ENCODE data around the gene CDC42EP5. TPM values are rescaled to one million over a fixed set of nuclear protein-coding genes. Genes with fewer than 3 reads are reported as not detected.

CDC42EP5 gene
- total RNA-seq, 1 donor from 2014 or later: not detected

- POLR2A ChIA-PET: no interaction called here
- Mint-ChIP-seq H3K36me3 (ENCODE audit: low read depth) (no peaks in the 10 kb centered on the region), H3K27me3 (peaks cover 27% of the 10 kb centered on the region), H3K9me3 (no peaks in the 10 kb centered on the region), H3K4me1 (peaks cover 20% of the 10 kb centered on the region), H3K27ac (no peak overlapping the region), H3K4me3 (no peak overlapping the region)
- TF ChIP-seq CTCF (IDR thresholded peaks at IDR 0.05): no peak
- intact Hi-C loops (cut with micrococcal nuclease): no loop called here
- CTCF ChIA-PET: interaction anchor here (1.7 to 3.9 kb wide), 3 partner anchors 171 to 194 kb away, joined by 12 to 48 read pairs (median 15); no protein-coding TSS in a partner anchor
- no peak for DNase-seq
- no peak for ATAC-seq (ENCODE audit: low read depth)
Observed at GRCh38 chr19:54482889-54483288, 9.8 kb upstream of the CDC42EP5 start.

- H3K9me3 Mint-ChIP-seq: no peaks in the 10 kb centered on the region
- no peak overlapping the region for H3K4me3 Mint-ChIP-seq
- H3K36me3 Mint-ChIP-seq (ENCODE audit: low read depth): no peaks in the 10 kb centered on the region
- intact Hi-C loops (cut with micrococcal nuclease): loop anchor here (1.0 kb wide), 1 partner anchor 195 kb away; no protein-coding TSS in a partner anchor
- H3K27me3 Mint-ChIP-seq: peaks cover 33% of the 10 kb centered on the region
- ChIA-PET CTCF (interaction anchor here (0.6 to 3.9 kb wide), 13 partner anchors 8 to 201 kb away, joined by 3 to 48 read pairs (median 5); partner anchors contain the start of gene CDC42EP5), POLR2A (interaction anchor here (0.7 kb wide), 4 partner anchors 47 to 562 kb away, joined by 3 to 8 read pairs (median 5); no protein-coding TSS in a partner anchor)
- peaks cover 20% of the 10 kb centered on the region for H3K4me1 Mint-ChIP-seq
- no peak for TF ChIP-seq CTCF (IDR thresholded peaks at IDR 0.05)
- DNase-seq (no peak), ATAC-seq (ENCODE audit: low read depth) (peak; percentile 62)
- no peak overlapping the region for H3K27ac Mint-ChIP-seq
Observed at GRCh38 chr19:54481326-54481930, 8.3 kb upstream of the CDC42EP5 start.

GRCh38 chr19:54480051-54480450, 7.0 kb upstream of the CDC42EP5 start:
- H3K4me3 Mint-ChIP-seq: no peak overlapping the region
- POLR2A ChIA-PET: no interaction called here
- peaks cover 17% of the 10 kb centered on the region for H3K4me1 Mint-ChIP-seq
- no peak for TF ChIP-seq CTCF (IDR thresholded peaks at IDR 0.05)
- ATAC-seq (ENCODE audit: low read depth) (no peak), DNase-seq (no peak)
- H3K36me3 Mint-ChIP-seq (ENCODE audit: low read depth): no peaks in the 10 kb centered on the region
- CTCF ChIA-PET: interaction anchor here (2.8 to 3.9 kb wide), 2 partner anchors 194 to 197 kb away, joined by 15 to 48 read pairs; no protein-coding TSS in a partner anchor
- no peaks in the 10 kb centered on the region for H3K9me3 Mint-ChIP-seq
- no peak overlapping the region for H3K27ac Mint-ChIP-seq
- H3K27me3 Mint-ChIP-seq: peaks cover 28% of the 10 kb centered on the region
- intact Hi-C loops (cut with micrococcal nuclease): no loop called here

- DNase-seq (no peak), ATAC-seq (ENCODE audit: low read depth) (peak; percentile 47)
- TF ChIP-seq CTCF (IDR thresholded peaks at IDR 0.05): no peak
- CTCF ChIA-PET: interaction anchor here (0.9 to 2.8 kb wide), 4 partner anchors 137 to 198 kb away, joined by 3 to 24 read pairs (median 4); no protein-coding TSS in a partner anchor
- H3K4me3 Mint-ChIP-seq: no peak overlapping the region
- H3K27me3 Mint-ChIP-seq: peaks cover 21% of the 10 kb centered on the region
- peaks cover 17% of the 10 kb centered on the region for H3K4me1 Mint-ChIP-seq
- no peak overlapping the region for H3K27ac Mint-ChIP-seq
- POLR2A ChIA-PET: no interaction called here
- H3K36me3 Mint-ChIP-seq (ENCODE audit: low read depth): no peaks in the 10 kb centered on the region
- H3K9me3 Mint-ChIP-seq: no peaks in the 10 kb centered on the region
- intact Hi-C loops (cut with micrococcal nuclease): loop anchor here (1.0 kb wide), 2 partner anchors 47 to 441 kb away; no protein-coding TSS in a partner anchor
Observed at GRCh38 chr19:54478677-54479266, 5.7 kb upstream of the CDC42EP5 start.

GRCh38 chr19:54477650-54478049, 4.6 kb upstream of the CDC42EP5 start:
- DNase-seq (no peak), ATAC-seq (ENCODE audit: low read depth) (no peak)
- TF ChIP-seq CTCF (IDR thresholded peaks at IDR 0.05): no peak
- Mint-ChIP-seq H3K27me3 (peaks cover 24% of the 10 kb centered on the region), H3K27ac (no peak overlapping the region), H3K9me3 (no peaks in the 10 kb centered on the region), H3K4me3 (no peak overlapping the region), H3K36me3 (ENCODE audit: low read depth) (no peaks in the 10 kb centered on the region), H3K4me1 (peaks cover 17% of the 10 kb centered on the region)
- ChIA-PET CTCF (interaction anchor here (0.7 to 2.8 kb wide), 4 partner anchors 176 to 656 kb away, joined by 3 to 24 read pairs (median 4); no protein-coding TSS in a partner anchor), POLR2A (interaction anchor here (0.6 to 0.7 kb wide), 2 partner anchors 78 to 999 kb away, joined by 4 to 10 read pairs; no protein-coding TSS in a partner anchor)
- intact Hi-C loops (cut with micrococcal nuclease): loop anchor here (1.0 kb wide), 2 partner anchors 46 to 442 kb away; no protein-coding TSS in a partner anchor
